Fibroblast of lung (primary cell): Measurements from ENCODE around the gene GRAMD4. TPM values are rescaled to one million over a fixed set of nuclear protein-coding genes. Genes with fewer than 3 reads are reported as not detected.

Source experiments
- DNase-seq, 2 donors: peaks; one replicate each; pipeline versions ENCODE4 v3.0.0 to v3.0.0-alpha.2; 2010; ENCODE audit warnings: low read depth in 2 of 2
- H2AFZ ChIP-seq: 2 replicates; pipeline ENCODE4 v1.5.1; 2012; ENCODE audit warnings: low read length, control low read depth, inconsistent platforms
- H3K27ac ChIP-seq: 2 replicates; pipeline ENCODE4 v1.5.1; 2011; ENCODE audit warnings: low read length, control low read depth; ENCODE audit not compliant: insufficient read depth
- H3K27me3 ChIP-seq: 2 replicates; pipeline ENCODE4 v1.5.1; 2011; ENCODE audit warnings: mild to moderate bottlenecking, low read length; ENCODE audit not compliant: control insufficient read depth, insufficient read depth
- H3K36me3 ChIP-seq: 2 replicates; pipeline ENCODE4 v1.5.1; 2011; ENCODE audit warnings: low read length; ENCODE audit not compliant: control insufficient read depth, insufficient read depth
- H3K4me1 ChIP-seq: 2 replicates; pipeline ENCODE4 v1.5.1; 2011; ENCODE audit warnings: low read length; ENCODE audit not compliant: control insufficient read depth, insufficient read depth; ENCODE audit errors: extremely low read depth
- H3K4me2 ChIP-seq: 2 replicates; pipeline ENCODE4 v1.5.1; 2011; ENCODE audit warnings: low read length, control low read depth; ENCODE audit not compliant: insufficient read depth; ENCODE audit errors: extremely low read depth
- H3K4me3 ChIP-seq, 4 experiments: fragments of 200-600 bp in 1 of 4; sonication (generic) in 1 of 4; replicated peaks in 1 of 4; 2 replicates each; pipeline ENCODE4 v1.5.1; 2011 to 2016; ENCODE audit warnings: low read length in 4 of 4, low read depth in 3 of 4, mild to moderate bottlenecking in 3 of 4, control low read depth in 2 of 4, inconsistent platforms in 1 of 4, mixed read lengths in 1 of 4; ENCODE audit not compliant: insufficient read depth in 1 of 4; ENCODE audit errors: control extremely low read depth in 1 of 4
- H3K79me2 ChIP-seq: 2 replicates; pipeline ENCODE4 v1.5.1; 2012; ENCODE audit warnings: mild to moderate bottlenecking, low read length, inconsistent platforms; ENCODE audit not compliant: control insufficient read depth, insufficient read depth
- H3K9ac ChIP-seq: 2 replicates; pipeline ENCODE4 v1.5.1; 2011; ENCODE audit warnings: mild to moderate bottlenecking, low read length, control low read depth; ENCODE audit not compliant: insufficient read depth
- H3K9me3 ChIP-seq: 2 replicates; pipeline ENCODE4 v1.5.1; 2012; ENCODE audit warnings: low read depth, low read length; ENCODE audit not compliant: control insufficient read depth, insufficient read depth
- H4K20me1 ChIP-seq: 2 replicates; pipeline ENCODE4 v1.5.1; 2011; ENCODE audit warnings: low read length; ENCODE audit not compliant: control insufficient read depth, insufficient read depth; ENCODE audit errors: extremely low read depth
- EZH2 ChIP-seq: IDR thresholded peaks from 2 replicates; pipeline ENCODE4 v1.5.1; 2012; ENCODE audit warnings: low read length, control low read depth, mild to moderate bottlenecking; ENCODE audit errors: missing control alignments
- polyA plus RNA-seq, 2 donors: library from polyadenylated mRNA; depleted of rRNA in 1 of 2; stranded (reverse) in 1 of 2; unstranded in 1 of 2; fragments of >200 nt; gene quantifications; 2 replicates each; pipeline ENCODE4 v1.2.1, GENCODE V29; 2011 to 2012; ENCODE audit warnings: missing spikeins in 1 of 2
- total RNA-seq: library from RNA; depleted of rRNA; stranded (reverse); fragments of >200 nt; gene quantifications from 2 replicates; pipeline ENCODE4 v1.2.1, GENCODE V29; 2014
- TF ChIP-seq, protein P1 (sequence below), 2 donors: IDR thresholded peaks in 1 of 2; conservative IDR thresholded peaks in 1 of 2; 1 replicate in 1 of 2; 2 replicates in 1 of 2; pipeline ENCODE4 v1.5.1; 2011 to 2012; ENCODE audit warnings: low read length in 2 of 2, control low read depth in 1 of 2, inconsistent platforms in 1 of 2, low read depth in 1 of 2, mild to moderate bottlenecking in 1 of 2

GRAMD4 gene
- total and polyA plus RNA-seq, 2 donors (not counting 1 experiment from before 2014, with no cell fraction given): 7.5 to 37.3 TPM

DNA sequence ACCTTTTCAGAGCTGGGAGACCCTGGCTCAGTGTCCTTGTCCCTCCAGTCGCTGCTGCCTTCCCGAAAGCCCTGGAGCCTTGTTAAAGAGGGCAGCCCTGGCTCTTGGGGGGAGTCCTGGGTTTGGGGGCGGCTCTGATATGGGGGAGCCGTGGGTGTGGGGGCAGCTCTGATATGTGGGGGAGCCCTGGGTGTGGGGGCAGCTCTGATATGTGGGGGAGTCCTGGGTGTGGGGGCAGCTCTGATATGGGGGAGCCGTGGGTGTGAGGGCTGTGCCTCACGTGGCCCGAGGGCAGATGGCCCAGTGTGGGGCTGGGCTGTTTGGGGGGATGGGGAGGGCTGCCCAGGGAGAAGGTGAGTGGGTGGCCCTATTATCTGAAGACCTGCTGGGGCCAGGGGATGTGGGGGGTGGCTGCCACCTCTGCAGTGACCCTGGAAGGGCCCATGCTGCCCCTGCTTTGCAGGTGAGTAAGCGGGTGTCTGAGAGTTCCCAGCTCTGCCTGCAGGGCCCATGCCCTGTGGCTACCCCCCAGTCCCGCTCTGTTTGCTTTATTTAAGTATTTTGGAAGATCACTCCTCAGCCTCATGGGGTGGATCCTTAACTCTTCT is 30.9 kb upstream of the GRAMD4 start:
- H3K4me2 ChIP-seq: no peak overlapping the region
- TF ChIP-seq, protein P1, sequence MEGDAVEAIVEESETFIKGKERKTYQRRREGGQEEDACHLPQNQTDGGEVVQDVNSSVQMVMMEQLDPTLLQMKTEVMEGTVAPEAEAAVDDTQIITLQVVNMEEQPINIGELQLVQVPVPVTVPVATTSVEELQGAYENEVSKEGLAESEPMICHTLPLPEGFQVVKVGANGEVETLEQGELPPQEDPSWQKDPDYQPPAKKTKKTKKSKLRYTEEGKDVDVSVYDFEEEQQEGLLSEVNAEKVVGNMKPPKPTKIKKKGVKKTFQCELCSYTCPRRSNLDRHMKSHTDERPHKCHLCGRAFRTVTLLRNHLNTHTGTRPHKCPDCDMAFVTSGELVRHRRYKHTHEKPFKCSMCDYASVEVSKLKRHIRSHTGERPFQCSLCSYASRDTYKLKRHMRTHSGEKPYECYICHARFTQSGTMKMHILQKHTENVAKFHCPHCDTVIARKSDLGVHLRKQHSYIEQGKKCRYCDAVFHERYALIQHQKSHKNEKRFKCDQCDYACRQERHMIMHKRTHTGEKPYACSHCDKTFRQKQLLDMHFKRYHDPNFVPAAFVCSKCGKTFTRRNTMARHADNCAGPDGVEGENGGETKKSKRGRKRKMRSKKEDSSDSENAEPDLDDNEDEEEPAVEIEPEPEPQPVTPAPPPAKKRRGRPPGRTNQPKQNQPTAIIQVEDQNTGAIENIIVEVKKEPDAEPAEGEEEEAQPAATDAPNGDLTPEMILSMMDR (conservative IDR thresholded peaks at IDR 0.05 in 1 of 2, IDR thresholded peaks at IDR 0.05 in 1 of 2; ENCODE audit: low read depth in 1 of 2, low read length in 2 of 2): no peak
- no peak for TF ChIP-seq EZH2
- peaks cover 3% of the 10 kb centered on the region for H3K4me1 ChIP-seq
- no peaks in the 10 kb centered on the region for H3K9me3 ChIP-seq
- no peaks in the 10 kb centered on the region for H3K27me3 ChIP-seq
- no peak for DNase-seq
- H3K36me3 ChIP-seq: no peaks in the 10 kb centered on the region
- H2AFZ ChIP-seq: no peak overlapping the region
- H3K4me3 ChIP-seq: no peak overlapping the region
- H3K79me2 ChIP-seq: no peaks in the 10 kb centered on the region
- H4K20me1 ChIP-seq: no peaks in the 10 kb centered on the region
- H3K27ac ChIP-seq: no peak overlapping the region
- no peak overlapping the region for H3K9ac ChIP-seq

DNA sequence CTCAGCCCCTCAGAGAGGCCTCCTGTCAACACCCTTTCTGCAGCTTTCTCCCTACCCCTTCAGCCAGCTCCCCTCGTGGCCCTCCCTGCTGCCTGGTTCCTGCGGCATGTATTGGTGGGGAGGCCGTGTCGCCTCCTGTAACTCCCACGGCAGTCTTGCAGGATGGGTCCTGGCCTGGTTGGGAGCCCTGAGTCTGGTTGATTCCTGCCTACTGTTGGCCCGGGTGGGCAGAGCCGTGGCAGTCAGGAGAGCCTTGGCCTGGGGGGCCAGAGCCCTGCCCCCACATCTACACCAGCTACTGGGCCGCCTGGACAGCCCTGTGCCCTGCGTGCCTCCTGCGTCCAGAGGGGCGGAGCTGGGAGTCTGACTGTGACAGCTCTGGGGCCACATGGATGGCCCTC is 30.3 kb upstream of the GRAMD4 start:
- no peak overlapping the region for H2AFZ ChIP-seq
- H3K4me1 ChIP-seq: peaks cover 3% of the 10 kb centered on the region
- H3K27me3 ChIP-seq: no peaks in the 10 kb centered on the region
- H3K4me3 ChIP-seq: no peak overlapping the region
- no peak for DNase-seq
- no peaks in the 10 kb centered on the region for H3K9me3 ChIP-seq
- H4K20me1 ChIP-seq: no peaks in the 10 kb centered on the region
- no peak overlapping the region for H3K27ac ChIP-seq
- no peak overlapping the region for H3K9ac ChIP-seq
- H3K36me3 ChIP-seq: no peaks in the 10 kb centered on the region
- H3K4me2 ChIP-seq: no peak overlapping the region
- TF ChIP-seq, protein P1 (conservative IDR thresholded peaks at IDR 0.05 in 1 of 2, IDR thresholded peaks at IDR 0.05 in 1 of 2; ENCODE audit: low read depth in 1 of 2, low read length in 2 of 2): no peak
- TF ChIP-seq EZH2: no peak
- no peaks in the 10 kb centered on the region for H3K79me2 ChIP-seq

DNA sequence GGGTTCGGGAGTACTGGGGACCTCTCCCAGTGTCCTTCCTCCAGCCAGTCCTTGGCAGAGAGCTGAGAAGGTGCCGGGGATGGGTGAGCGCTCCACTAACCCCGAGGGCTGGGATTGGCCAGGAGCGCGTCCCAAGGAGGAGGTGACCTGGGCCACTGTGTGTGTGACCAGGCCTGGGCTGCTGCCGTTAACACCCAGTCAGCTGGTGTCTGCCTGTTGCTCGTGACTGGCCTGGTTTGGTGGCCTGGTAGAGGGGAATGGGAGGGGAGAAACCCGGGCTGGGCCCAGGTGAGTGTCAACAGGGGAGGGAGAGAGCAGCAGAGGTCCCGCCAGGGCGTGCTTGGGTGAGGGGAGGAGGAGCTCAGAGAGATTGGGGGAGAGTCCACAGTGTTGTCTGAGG is 29.9 kb upstream of the GRAMD4 start:
- Histone ChIP-seq H3K27me3 (no peaks in the 10 kb centered on the region), H3K36me3 (no peaks in the 10 kb centered on the region), H4K20me1 (no peaks in the 10 kb centered on the region), H3K9me3 (no peaks in the 10 kb centered on the region), H3K79me2 (no peaks in the 10 kb centered on the region), H2AFZ (no peak overlapping the region), H3K27ac (no peak overlapping the region), H3K4me2 (no peak overlapping the region), H3K4me3 (no peak overlapping the region), H3K4me1 (peaks cover 3% of the 10 kb centered on the region), H3K9ac (no peak overlapping the region)
- TF ChIP-seq, protein P1 (conservative IDR thresholded peaks at IDR 0.05 in 1 of 2, IDR thresholded peaks at IDR 0.05 in 1 of 2; ENCODE audit: low read depth in 1 of 2, low read length in 2 of 2): no peak
- no peak for TF ChIP-seq EZH2
- no peak for DNase-seq
